Cortex of kidney (tissue), 1 donor: ENCODE measurements around the gene PREX1.

Experiments used
- DNase-seq: peaks from one replicate; lab custom pipeline; 2025; lab: John Stamatoyannopoulos, UW

The PREX1 gene

GRCh38 chr20:48622421-48622820, 205.4 kb downstream of the PREX1 start:
- DNase-seq, result no peak

DNA sequence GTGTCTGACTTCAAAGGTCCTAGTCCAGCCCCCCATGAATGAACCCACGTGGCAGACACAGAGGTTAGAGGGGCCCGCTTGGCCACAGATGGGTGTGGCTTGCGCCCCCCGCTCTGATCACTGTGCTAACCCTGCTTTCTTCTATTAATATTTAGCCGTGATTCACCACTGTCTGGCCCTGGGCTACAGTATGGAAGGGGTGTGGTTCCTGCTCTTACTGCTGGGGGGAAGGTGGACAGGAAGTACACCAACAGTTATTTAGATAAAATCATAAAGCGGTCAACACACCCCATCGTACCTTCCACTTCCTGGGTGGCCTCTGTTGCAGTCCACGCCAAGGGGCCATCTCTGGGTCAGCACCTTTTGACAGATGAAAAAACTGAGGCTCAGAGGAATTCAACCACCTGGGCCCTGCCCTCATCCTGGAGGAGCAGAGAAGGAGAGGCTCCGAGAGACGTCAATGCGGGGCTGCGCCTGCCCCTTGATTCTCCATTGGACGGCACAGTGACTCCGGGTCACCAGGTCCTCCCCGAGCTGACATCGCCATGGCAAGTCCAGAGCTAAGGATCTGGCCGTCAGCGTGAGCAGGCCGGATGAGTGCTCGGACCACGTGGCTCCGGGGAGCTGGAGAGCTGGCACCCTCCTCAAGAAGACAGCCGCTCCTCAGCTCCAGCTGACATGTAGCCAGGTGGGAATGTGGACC, 206.3 kb downstream of the PREX1 start:
- DNase-seq, result no peak

GRCh38 chr20:48620507-48621375, 207.1 kb downstream of the PREX1 start:
- DNase-seq, result no peak

DNA sequence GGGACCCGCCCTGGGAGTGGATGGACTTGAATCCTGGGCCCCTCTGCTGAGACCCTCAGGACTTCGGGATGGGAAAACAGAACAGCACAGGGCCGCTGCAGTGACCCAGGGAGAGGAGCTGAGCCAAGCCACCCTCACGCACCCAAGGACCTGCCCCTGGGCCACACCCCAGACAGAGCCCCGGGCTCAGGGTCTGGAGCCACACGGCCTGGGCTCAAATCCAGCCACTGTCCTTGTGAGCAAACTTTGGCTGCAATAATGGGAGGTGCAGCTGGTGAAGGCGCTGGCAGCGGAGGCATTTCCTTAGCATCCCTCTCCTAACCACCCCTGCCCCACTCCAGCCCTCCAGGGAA, 207.7 kb downstream of the PREX1 start:
- no peak for DNase-seq

DNA sequence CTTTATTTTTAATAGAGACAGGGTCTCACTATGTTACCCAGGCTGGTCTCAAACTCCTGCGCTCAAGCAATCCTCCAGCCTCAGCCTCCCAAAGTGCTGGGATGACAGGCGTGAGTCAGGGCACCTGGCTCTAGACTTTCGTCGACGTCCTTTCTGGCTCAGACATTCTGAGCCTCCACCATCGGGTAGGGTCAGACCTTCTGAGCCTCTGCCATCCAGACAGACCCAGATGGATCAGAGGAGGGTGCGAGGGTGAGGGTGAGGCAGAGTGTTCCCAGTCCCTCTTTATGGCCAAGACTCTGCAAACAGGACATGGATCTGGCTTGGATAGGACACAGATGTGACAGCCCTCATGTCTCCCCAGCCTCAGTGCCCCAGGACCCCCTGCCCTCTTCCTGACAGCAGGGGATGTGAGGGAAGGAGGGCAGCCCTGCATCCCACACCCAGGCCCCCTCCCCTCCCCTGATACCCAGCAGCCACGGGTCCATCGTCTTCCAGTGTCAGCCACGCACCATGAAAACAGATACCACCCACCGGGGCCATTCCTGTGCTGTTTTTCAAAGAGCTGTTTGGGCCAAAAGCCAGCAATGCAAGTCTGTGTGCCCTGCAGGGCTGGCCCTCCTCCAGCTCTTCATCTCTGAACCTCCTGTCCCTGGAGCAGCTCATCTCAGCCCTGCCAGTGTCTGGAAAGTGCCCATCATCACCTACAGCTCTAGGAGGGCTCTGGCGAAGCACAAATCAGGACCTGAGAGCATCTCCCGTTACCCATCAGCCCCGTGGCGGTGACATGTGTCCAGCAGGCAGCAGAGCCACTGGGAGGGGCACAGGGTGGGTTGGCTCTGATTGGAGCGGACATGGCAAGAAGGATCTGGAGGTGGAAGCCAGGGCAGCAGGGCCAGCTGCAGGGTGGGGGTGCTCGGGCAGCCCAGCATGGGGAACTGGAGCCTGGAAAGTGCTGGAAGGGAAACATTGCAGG, 208.4 kb downstream of the PREX1 start:
- DNase-seq, result no peak

- DNase-seq, result no peak
Observed at GRCh38 chr20:48618631-48619030, 209.2 kb downstream of the PREX1 start.

- DNase-seq, result no peak
Observed at GRCh38 chr20:48618052-48618451, 209.7 kb downstream of the PREX1 start.

GRCh38 chr20:48617481-48617880, 210.3 kb downstream of the PREX1 start:
- DNase-seq, result no peak

- DNase-seq, result no peak
Observed at GRCh38 chr20:48616481-48616880, 211.3 kb downstream of the PREX1 start.

DNA sequence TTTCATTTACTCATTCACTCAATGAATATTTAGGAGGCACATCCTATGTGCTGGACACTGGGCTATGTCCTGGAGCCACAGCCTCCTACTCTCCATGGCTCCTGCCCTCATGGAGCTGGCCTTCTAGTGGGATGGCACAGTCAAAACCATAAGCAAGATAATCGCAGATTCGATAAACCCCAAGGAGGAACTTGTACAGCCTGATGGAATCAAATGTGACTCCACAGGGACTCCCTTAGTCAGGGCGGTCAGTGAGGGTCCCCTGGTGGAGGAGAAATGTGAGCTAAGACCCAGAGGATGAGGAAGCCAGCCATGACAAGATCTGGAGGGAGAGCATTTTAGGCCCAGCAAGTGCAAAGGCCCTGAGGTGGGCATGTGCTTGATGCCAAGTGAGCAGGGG, 211.9 kb downstream of the PREX1 start:
- no peak for DNase-seq

GRCh38 chr20:48614593-48615274, 213.1 kb downstream of the PREX1 start:
- DNase-seq, result no peak

GRCh38 chr20:48613926-48614325, 213.9 kb downstream of the PREX1 start:
- DNase-seq, result no peak

- DNase-seq, result no peak
Observed at GRCh38 chr20:48612335-48612734, 215.5 kb downstream of the PREX1 start.

GRCh38 chr20:48610996-48611395, 216.8 kb downstream of the PREX1 start:
- no peak for DNase-seq

GRCh38 chr20:48609491-48609978, 218.3 kb downstream of the PREX1 start:
- DNase-seq, result no peak

- DNase-seq, result no peak
Observed at GRCh38 chr20:48608756-48609155, 219.0 kb downstream of the PREX1 start.

- DNase-seq, result no peak
Observed at GRCh38 chr20:48607544-48607865, 220.3 kb downstream of the PREX1 start.

DNA sequence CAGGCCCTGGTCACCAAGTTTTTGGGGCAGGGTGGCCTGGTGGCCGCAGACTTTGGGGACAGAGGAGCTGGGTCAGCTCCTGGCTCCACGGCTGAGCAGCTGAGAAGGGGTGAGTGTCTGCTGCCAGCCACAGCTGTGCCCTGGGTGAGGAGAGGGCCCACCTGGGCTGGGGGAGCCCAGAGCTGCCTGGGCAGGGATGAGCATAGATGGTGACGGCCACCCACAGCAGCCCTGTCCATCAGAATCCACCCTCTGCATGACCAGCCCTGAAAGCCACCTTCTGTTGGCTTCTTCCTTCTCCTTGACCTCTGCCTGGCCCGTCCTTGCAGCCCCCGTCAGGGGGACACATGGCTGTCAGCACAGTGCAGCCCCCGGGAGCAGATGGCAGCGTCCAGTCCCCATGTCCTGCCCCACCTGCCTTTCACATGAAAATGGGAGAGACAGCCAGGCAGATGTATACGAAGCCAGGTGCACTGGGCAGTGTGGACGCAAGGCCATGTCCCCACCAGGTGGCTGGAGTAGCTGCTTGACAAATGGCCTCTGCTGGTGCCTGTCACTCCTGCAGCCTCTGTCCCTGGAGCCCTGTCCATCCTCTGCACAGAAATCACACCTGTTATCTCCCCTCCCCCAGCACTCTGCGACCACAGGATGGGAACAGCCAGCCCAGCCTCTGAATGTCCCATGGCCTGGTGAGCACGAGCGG, 220.8 kb downstream of the PREX1 start:
- no peak for DNase-seq

GRCh38 chr20:48606172-48606840, 221.5 kb downstream of the PREX1 start:
- no peak for DNase-seq

DNA sequence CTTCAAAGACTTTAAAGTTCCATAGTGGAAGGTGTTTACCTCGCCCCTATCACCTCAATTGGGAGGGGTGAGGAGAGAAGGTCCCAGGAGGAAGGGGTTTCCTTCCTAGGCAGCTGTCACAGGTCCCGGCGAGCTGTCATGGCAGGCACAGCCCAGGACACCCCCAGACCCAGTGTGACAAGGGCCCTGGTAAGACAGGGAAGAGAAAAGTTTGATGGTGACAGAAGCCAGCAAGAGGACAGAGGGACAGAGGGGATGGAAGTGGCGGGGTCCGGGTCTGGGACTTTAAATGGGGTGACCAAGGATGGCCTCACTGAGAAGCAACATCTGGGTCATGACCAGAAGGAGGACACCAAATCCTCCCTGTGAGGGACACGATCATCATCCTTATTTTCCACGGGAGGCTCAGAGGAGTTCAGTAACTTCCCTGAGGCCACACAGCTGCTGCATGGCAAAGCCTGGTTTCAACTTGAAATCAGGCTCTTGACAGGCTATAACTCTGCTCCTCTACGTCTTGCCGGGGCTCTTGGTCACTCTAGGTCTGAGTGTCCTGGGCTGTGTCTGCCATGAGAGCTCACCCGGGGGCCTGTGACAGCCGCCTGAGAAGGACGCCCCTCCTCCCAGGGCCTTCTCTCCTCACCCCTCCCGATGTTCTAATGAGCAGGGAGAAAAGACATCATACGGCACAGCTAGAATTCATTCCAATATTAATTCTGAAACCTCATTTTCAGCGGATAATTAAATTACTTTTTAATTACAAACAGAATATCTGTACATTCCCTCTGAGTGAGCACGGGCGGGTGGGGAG, 222.2 kb downstream of the PREX1 start:
- DNase-seq, result no peak
